Astrocyte of the cerebellum (primary cell): ENCODE data around the gene ASTN2.

ENCODE experiments used
- DNase-seq: peaks from one replicate; pipeline ENCODE4 v3.0.0-alpha.2; 2011; ENCODE audit warnings: low read depth
- H3K4me3 ChIP-seq: 2 replicates; pipeline ENCODE4 v1.5.1; 2011; ENCODE audit warnings: mild to moderate bottlenecking, low read depth, low read length, moderate library complexity
- CTCF ChIP-seq: IDR thresholded peaks from 2 replicates; pipeline ENCODE4 v1.5.1; 2012; ENCODE audit warnings: low read length, low read depth, moderate library complexity, mild to moderate bottlenecking; ENCODE audit errors: missing control alignments
- in situ Hi-C: cut with HindIII; loops from 2 replicates; pipeline ENCODE4 v1.10.0; 2017; ENCODE audit warnings: low sequenced_read_pairs

The ASTN2 gene

GRCh38 chr9:117379341-117379740 is 35.5 kb downstream of the ASTN2 start:
- in situ Hi-C loops, result no loop called here
- no peak for TF ChIP-seq CTCF
- DNase-seq, result no peak
- no peak overlapping the region for H3K4me3 ChIP-seq

GRCh38 chr9:117377046-117377445 is 37.8 kb downstream of the ASTN2 start:
- TF ChIP-seq CTCF, result no peak
- in situ Hi-C loops, result no loop called here
- no peak for DNase-seq
- no peak overlapping the region for H3K4me3 ChIP-seq

GRCh38 chr9:117375956-117376355 is 38.9 kb downstream of the ASTN2 start:
- no peak overlapping the region for H3K4me3 ChIP-seq
- in situ Hi-C loops, result no loop called here
- DNase-seq, result no peak
- TF ChIP-seq CTCF, result no peak

GRCh38 chr9:117374076-117374725 is 40.7 kb downstream of the ASTN2 start:
- in situ Hi-C loops, result no loop called here

GRCh38 chr9:117368684-117369230 is 46.1 kb downstream of the ASTN2 start:
- H3K4me3 ChIP-seq, result no peak overlapping the region
- DNase-seq, result no peak
- no peak for TF ChIP-seq CTCF
- in situ Hi-C loops, result no loop called here

More at GRCh38 chr9:117374076-117374725, 40.7 kb downstream of the ASTN2 start:
- no peak for TF ChIP-seq CTCF
- H3K4me3 ChIP-seq, result no peak overlapping the region
- DNase-seq, result no peak

- in situ Hi-C loops, result no loop called here
- no peak overlapping the region for H3K4me3 ChIP-seq
- DNase-seq, result no peak
- no peak for TF ChIP-seq CTCF
Observed at GRCh38 chr9:117365438-117365837, 49.4 kb downstream of the ASTN2 start.
